GM12872 (cell line): ENCODE measurements around the gene SIGLEC8.
A peak's percentile ranks its signal among the peaks of the same experiment; 100 is the strongest.

Source experiments
- CTCF ChIP-seq: IDR thresholded peaks from 3 replicates; pipeline ENCODE4 v1.5.1; 2011; ENCODE audit warnings: low read depth, mild to moderate bottlenecking, low read length, moderate library complexity; ENCODE audit not compliant: insufficient read depth

SIGLEC8 gene

GRCh38 chr19:51417810-51418157 is 40.5 kb downstream of the SIGLEC8 start:
- TF ChIP-seq CTCF = no peak

GRCh38 chr19:51417107-51417809 is 41.0 kb downstream of the SIGLEC8 start, which contains the start of gene SIGLEC10:
TSS of gene SIGLEC10 (minus strand) at chr19:51417642. CDS start at chr19:51417581, 61 bp downstream.
- TF ChIP-seq CTCF = no peak

GRCh38 chr19:51415187-51415586 is 43.1 kb downstream of the SIGLEC8 start:
- no peak for TF ChIP-seq CTCF

GRCh38 chr19:51410950-51411748 is 47.1 kb downstream of the SIGLEC8 start:
- no peak for TF ChIP-seq CTCF

- TF ChIP-seq CTCF = peak; percentile 81
Observed at GRCh38 chr19:51407511-51408131, 50.6 kb downstream of the SIGLEC8 start.

- no peak for TF ChIP-seq CTCF
Observed at GRCh38 chr19:51402117-51402516, 56.1 kb downstream of the SIGLEC8 start.
